CD14-positive monocyte (primary cell): ENCODE data around the gene FNDC1. TPM values are rescaled to one million over a fixed set of nuclear protein-coding genes. Genes with fewer than 3 reads are reported as not detected.

ENCODE experiments used
- DNase-seq, 3 donors: peaks; one replicate each; pipeline ENCODE4 v3.0.0-alpha.2; 2011 to 2022
- H2AFZ ChIP-seq: 2 replicates; pipeline ENCODE4 v1.6.0; 2012; ENCODE audit warnings: mild to moderate bottlenecking, low read depth, low read length, inconsistent platforms; ENCODE audit not compliant: insufficient read depth, poor library complexity, severe bottlenecking
- H3K27ac ChIP-seq, 2 donors: 1 replicate in 1 of 2; 2 replicates in 1 of 2; pipeline ENCODE4 v1.5.1; 2012 to 2013; ENCODE audit warnings: low read length in 2 of 2, control low read depth in 1 of 2, inconsistent platforms in 1 of 2, low read depth in 1 of 2, mild to moderate bottlenecking in 1 of 2
- H3K27me3 ChIP-seq, 2 donors: one replicate each; pipeline versions ENCODE4 v1.6.0 to v1.6.1; 2011 to 2013; ENCODE audit warnings: low read length in 2 of 2; ENCODE audit not compliant: control insufficient read depth in 2 of 2, insufficient read depth in 2 of 2
- H3K36me3 ChIP-seq, 2 donors: replicated peaks in 1 of 2; 1 replicate in 1 of 2; 2 replicates in 1 of 2; pipeline versions ENCODE4 v1.5.1 to v1.6.1; 2012 to 2013; ENCODE audit warnings: low read length in 2 of 2, control low read depth in 1 of 2, inconsistent platforms in 1 of 2, mild to moderate bottlenecking in 1 of 2; ENCODE audit not compliant: insufficient read depth in 2 of 2, control insufficient read depth in 1 of 2
- H3K4me1 ChIP-seq, 2 donors: 1 replicate in 1 of 2; 2 replicates in 1 of 2; pipeline versions ENCODE4 v1.5.1 to v1.6.1; 2012 to 2013; ENCODE audit warnings: low read length in 2 of 2, control low read depth in 1 of 2, inconsistent platforms in 1 of 2, mild to moderate bottlenecking in 1 of 2, moderate library complexity in 1 of 2; ENCODE audit not compliant: insufficient read depth in 2 of 2, control insufficient read depth in 1 of 2
- H3K4me2 ChIP-seq: replicated peaks from 2 replicates; pipeline ENCODE3; 2012; ENCODE audit warnings: low read length, moderate library complexity, mild to moderate bottlenecking; ENCODE audit not compliant: poor library complexity, severe bottlenecking; ENCODE audit errors: extremely low read depth
- H3K4me3 ChIP-seq, 3 experiments: fragments of 200-600 bp in 1 of 3; sonication (generic) in 1 of 3; replicated peaks in 1 of 3; 1 replicate in 2 of 3; 2 replicates in 1 of 3; pipeline ENCODE4 v1.5.1; 2011 to 2013; ENCODE audit warnings: low read length in 3 of 3, mild to moderate bottlenecking in 3 of 3, control low read depth in 2 of 3, low read depth in 2 of 3, inconsistent platforms in 1 of 3, moderate library complexity in 1 of 3
- H3K79me2 ChIP-seq: 2 replicates; pipeline ENCODE4 v1.6.0; 2012; ENCODE audit warnings: mild to moderate bottlenecking, control low read depth, inconsistent platforms, low read length, moderate library complexity; ENCODE audit not compliant: insufficient read depth
- H3K9ac ChIP-seq: 2 replicates; pipeline ENCODE4 v1.6.0; 2017; ENCODE audit warnings: low read length, mild to moderate bottlenecking; ENCODE audit not compliant: insufficient read depth, poor library complexity, severe bottlenecking
- H3K9me3 ChIP-seq, 2 donors: replicated peaks in 1 of 2; 1 replicate in 1 of 2; 2 replicates in 1 of 2; pipeline versions ENCODE4 v1.5.1 to v1.6.1; 2012 to 2013; ENCODE audit warnings: low read length in 2 of 2, control low read depth in 1 of 2; ENCODE audit not compliant: control insufficient read depth in 1 of 2, insufficient read depth in 1 of 2
- H4K20me1 ChIP-seq: 2 replicates; pipeline ENCODE4 v1.6.0; 2012; ENCODE audit warnings: mild to moderate bottlenecking, low read length, control low read depth, moderate library complexity; ENCODE audit not compliant: insufficient read depth
- H3K27ac Mint-ChIP-seq, 7 donors: one replicate each; pipeline ENCODE4 v1.8.0; 2020; ENCODE audit warnings: mild to moderate bottlenecking in 7 of 7, mixed read lengths in 7 of 7, moderate library complexity in 6 of 7, inconsistent platforms in 2 of 7
- H3K27me3 Mint-ChIP-seq, 3 donors: one replicate each; pipeline ENCODE4 v1.8.0; 2021 to 2022; ENCODE audit warnings: low read depth in 3 of 3, mild to moderate bottlenecking in 3 of 3, mixed read lengths in 3 of 3, moderate library complexity in 3 of 3, inconsistent platforms in 1 of 3
- H3K36me3 Mint-ChIP-seq, 2 donors: one replicate each; pipeline ENCODE4 v1.8.0; 2020; ENCODE audit warnings: mixed read lengths in 2 of 2, inconsistent platforms in 1 of 2, mild to moderate bottlenecking in 1 of 2
- H3K4me1 Mint-ChIP-seq: one replicate; pipeline ENCODE4 v1.8.0; 2020; ENCODE audit warnings: mild to moderate bottlenecking, mixed read lengths
- H3K4me3 Mint-ChIP-seq, 2 donors: one replicate each; pipeline ENCODE4 v1.8.0; 2020; ENCODE audit warnings: mild to moderate bottlenecking in 2 of 2, mixed read lengths in 2 of 2, moderate library complexity in 1 of 2
- H3K9me3 Mint-ChIP-seq, 7 donors: one replicate each; pipeline ENCODE4 v1.8.0; 2020 to 2022; ENCODE audit warnings: mixed read lengths in 7 of 7, mild to moderate bottlenecking in 6 of 7, moderate library complexity in 6 of 7, inconsistent platforms in 2 of 7
- CTCF ChIP-seq: fragments of 200-600 bp; IDR thresholded peaks from one replicate; pipeline ENCODE4 v1.8.0; 2022; ENCODE audit warnings: antibody characterized with exemption, mild to moderate bottlenecking
- WGBS: methylation state at CpG from one replicate; pipeline ENCODE4 v1.1.5; 2013; ENCODE audit warnings: missing lambda C conversion rate; ENCODE audit not compliant: insufficient coverage; 5-methylcytosine and 5-hydroxymethylcytosine counted together
- intact Hi-C, 2 donors: fragments of 100-400 bp; cut with micrococcal nuclease; formaldehyde crosslinking; loops; one replicate each; pipeline versions ENCODE4 v1.15.0 to v1.15.1; 2023
- polyA plus RNA-seq, 3 donors: library from polyadenylated mRNA; depleted of rRNA in 1 of 3; unstranded in 2 of 3; stranded (reverse) in 1 of 3; fragments of 300-500 nt in 2 of 3; fragments of >200 nt in 1 of 3; fragmentation: Illumina TruSeq in 2 of 3; gene quantifications; 1 replicate in 2 of 3; 2 replicates in 1 of 3; pipeline ENCODE4 v1.2.3, GENCODE V29; 2012 to 2021

The FNDC1 gene
- polyA plus RNA-seq, 3 donors = not detected

- Histone ChIP-seq H3K27ac (no peak overlapping the region), H3K9me3 (peaks cover 0 to 23% of the 10 kb centered on the region in 2 donors), H2AFZ (peak overlapping the region; percentile 20), H3K9ac (no peak overlapping the region), H3K27me3 (peaks cover 61 to 86% of the 10 kb centered on the region in 2 donors), H3K4me3 (peak overlapping the region in 1 of 3 experiments; percentile 60), H4K20me1 (no peaks in the 10 kb centered on the region), H3K79me2 (no peaks in the 10 kb centered on the region), H3K4me1 (peaks cover 12 to 16% of the 10 kb centered on the region in 2 donors), H3K36me3 (no peaks in the 10 kb centered on the region), H3K4me2 (peak overlapping the region; percentile 67)
- intact Hi-C loops = loop anchor here in 1 of 2 donors (2.0 kb wide), 1 partner anchor 485 kb away; no protein-coding TSS in a partner anchor
- no peak for DNase-seq
- WGBS = 1% methylated on average over 87 of the region's 87 CpGs
- H3K4me3 Mint-ChIP-seq = peak overlapping the region; percentile 72 to 89
- peaks cover 0 to 15% (median 5%) of the 10 kb centered on the region in 7 donors for H3K9me3 Mint-ChIP-seq
- H3K4me1 Mint-ChIP-seq = peaks cover 20% of the 10 kb centered on the region
- no peak for TF ChIP-seq CTCF
- H3K36me3 Mint-ChIP-seq = no peaks in the 10 kb centered on the region
- no peak overlapping the region for H3K27ac Mint-ChIP-seq
- H3K27me3 Mint-ChIP-seq = peaks cover 78 to 91% (median 81%) of the 10 kb centered on the region in 3 donors
Measured at GRCh38 chr6:159169557-159170332, 545 bp downstream of the FNDC1 start.

- Histone ChIP-seq H3K79me2 (no peaks in the 10 kb centered on the region), H3K9me3 (peaks cover 0 to 23% of the 10 kb centered on the region in 2 donors), H3K4me3 (no peak overlapping the region), H3K9ac (no peak overlapping the region), H3K27ac (no peak overlapping the region), H4K20me1 (no peaks in the 10 kb centered on the region), H3K27me3 (peaks cover 65 to 88% of the 10 kb centered on the region in 2 donors), H3K4me2 (peak overlapping the region; percentile 67), H2AFZ (peak overlapping the region; percentile 20), H3K4me1 (peaks cover 12 to 16% of the 10 kb centered on the region in 2 donors), H3K36me3 (no peaks in the 10 kb centered on the region)
- H3K4me1 Mint-ChIP-seq = peaks cover 20% of the 10 kb centered on the region
- peak overlapping the region; percentile 72 to 89 for H3K4me3 Mint-ChIP-seq
- H3K36me3 Mint-ChIP-seq = no peaks in the 10 kb centered on the region
- intact Hi-C loops = no loop called here
- no peak for TF ChIP-seq CTCF
- peaks cover 79 to 89% (median 79%) of the 10 kb centered on the region in 3 donors for H3K27me3 Mint-ChIP-seq
- no peak overlapping the region for H3K27ac Mint-ChIP-seq
- WGBS = 6% methylated on average over 5 of the region's 7 CpGs
- H3K9me3 Mint-ChIP-seq = peaks cover 0 to 15% (median 5%) of the 10 kb centered on the region in 7 donors
- no peak for DNase-seq
Measured at GRCh38 chr6:159170333-159170672, 1.1 kb downstream of the FNDC1 start.
